Ovary (tissue), 3 donors: Measurements from ENCODE around the gene TERB1.

Experiments
- CTCF ChIP-seq, 3 donors: fragments of 450-650 bp in 2 of 3; fragments of 200-600 bp in 1 of 3; IDR thresholded peaks; one replicate each; pipeline versions ENCODE4 v1.5.1 to v1.8.0; 2016 to 2022; ENCODE audit warnings: antibody characterized with exemption in 3 of 3, mild to moderate bottlenecking in 1 of 3
- EP300 ChIP-seq: sonication (generic); formaldehyde crosslinking; IDR thresholded peaks from one replicate; pipeline ENCODE4 v1.6.1; 2017; ENCODE audit warnings: antibody characterized with exemption
- POLR2A ChIP-seq: fragments of 450-650 bp; IDR thresholded peaks from one replicate; pipeline ENCODE4 v1.6.1; 2017; ENCODE audit warnings: antibody characterized with exemption, mild to moderate bottlenecking, moderate library complexity
- donor health status: DM: no; HTN: no; CAD: no.

GRCh38 chr16:66754819-66755218, 46.6 kb downstream of the TERB1 start:
- TF ChIP-seq CTCF (IDR thresholded peaks at IDR 0.05) (no peak), POLR2A (no peak), EP300 (no peak)
